ENCODE data around the gene IQCH.
"Not testable (repeated sequence)": the region's sequence is repeated elsewhere in the genome, so short reads cannot be mapped to it uniquely, and the experiment has no call there.

DNA sequence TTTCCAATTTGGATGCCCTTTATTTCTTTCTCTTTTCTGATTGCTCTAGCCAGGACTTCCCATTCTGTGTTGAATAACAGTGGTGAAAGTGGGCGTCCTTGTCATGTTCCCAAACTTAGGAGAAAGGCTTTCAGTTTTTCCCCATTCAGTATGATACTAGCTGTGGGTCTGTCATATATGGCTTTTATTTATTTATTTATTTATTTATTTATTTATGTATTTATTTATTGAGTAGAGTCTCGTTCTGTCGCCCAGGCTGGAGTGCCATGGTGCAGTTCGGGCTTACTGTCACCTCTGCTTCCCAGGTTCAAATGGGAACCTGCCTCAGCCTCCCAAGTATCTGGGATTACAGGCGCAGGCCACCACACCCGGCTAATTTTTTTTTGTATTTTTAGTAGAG is 31.8 kb downstream of the IQCH start:
- TF ChIP-seq CTCF, POLR2A (IDR thresholded peaks at IDR 0.05): not testable (repeated sequence)

Measured in thyroid gland (tissue), 4 donors.